Skin epidermis (tissue), 12 donors: ENCODE measurements around the gene IFT80.
A peak's percentile ranks its signal among the peaks of the same experiment; 100 is the strongest.

ENCODE experiments used
- H3K27ac ChIP-seq, 21 experiments: fragments of 200-600 bp; sonication (generic) in 11 of 21; one replicate each; pipeline ENCODE4 v1.5.0; 2020; ENCODE audit warnings: mild to moderate bottlenecking in 3 of 21, inconsistent platforms in 2 of 21, moderate library complexity in 2 of 21
- H3K4me3 ChIP-seq, 7 experiments: fragments of 200-600 bp; sonication (generic) in 2 of 7; one replicate each; pipeline ENCODE4 v1.5.0; 2020; ENCODE audit warnings: inconsistent platforms in 2 of 7, mild to moderate bottlenecking in 2 of 7, moderate library complexity in 1 of 7

Gene IFT80

DNA sequence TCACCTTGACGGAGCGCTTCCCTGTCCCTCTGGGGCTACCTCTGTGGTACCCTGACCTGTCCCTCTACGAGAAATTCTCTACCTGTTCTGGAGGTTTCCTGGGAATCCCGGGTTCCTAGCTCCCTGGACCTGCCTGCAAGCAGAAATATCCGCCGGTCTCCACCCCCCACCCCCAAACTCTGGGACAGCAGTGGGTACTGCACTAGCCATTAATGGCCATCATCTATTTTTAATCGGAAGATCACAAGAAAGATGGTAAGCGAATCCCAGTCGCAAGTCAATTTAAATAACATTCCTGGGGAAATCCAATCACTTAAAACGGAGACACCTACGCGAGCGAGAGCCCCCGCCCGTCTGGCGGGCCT is 174.2 kb downstream of the IFT80 start:
- H3K4me3 ChIP-seq = peak overlapping the region in 6 of 7 experiments; percentile 35 to 55 (median 52)

DNA sequence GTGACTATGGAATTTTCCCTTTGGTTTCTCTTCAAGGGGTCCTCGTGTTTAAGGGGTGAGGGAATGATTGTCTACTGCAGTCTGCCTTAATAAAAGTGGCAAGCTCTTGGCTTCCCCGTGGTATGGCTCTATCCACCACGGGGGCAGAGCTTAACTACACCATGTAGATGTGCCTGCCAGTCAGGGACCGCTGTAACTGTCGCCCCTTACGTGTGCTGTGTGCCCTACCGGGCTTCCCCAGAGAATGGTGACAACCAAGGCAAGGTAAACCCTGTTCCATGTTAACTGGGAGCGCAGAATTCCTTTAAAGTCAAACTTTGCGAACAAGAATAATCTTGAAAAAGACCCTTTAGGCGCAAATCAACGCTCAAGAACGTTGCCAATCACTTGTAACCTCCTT is 174.8 kb downstream of the IFT80 start:
- H3K4me3 ChIP-seq = no peak overlapping the region
- H3K27ac ChIP-seq = no peak overlapping the region

More for the DNA sequence above, 174.2 kb downstream of the IFT80 start:
- H3K27ac ChIP-seq = peak overlapping the region in 2 of 21 experiments; percentile 31 to 36

DNA sequence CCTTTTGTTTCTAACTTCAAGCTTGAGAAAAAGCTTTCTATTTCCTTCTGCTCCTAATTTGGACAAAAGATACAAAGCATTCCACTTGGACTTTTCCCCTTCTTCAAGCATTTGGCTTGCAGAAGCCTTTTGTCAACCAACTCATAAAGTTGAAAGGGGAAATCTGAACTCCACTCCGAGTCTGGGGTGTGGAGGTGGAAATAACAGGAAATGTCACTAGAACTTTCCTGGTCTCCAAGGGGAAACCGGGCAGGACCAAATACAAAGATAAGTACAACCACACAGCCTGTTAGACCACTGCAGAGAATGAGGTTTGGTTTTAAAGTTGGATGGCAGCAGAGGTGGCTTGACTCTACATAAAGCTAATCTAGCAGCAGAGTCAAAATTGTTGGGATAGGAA is 178.0 kb downstream of the IFT80 start:
- Histone ChIP-seq H3K27ac (no peak overlapping the region), H3K4me3 (no peak overlapping the region)

DNA sequence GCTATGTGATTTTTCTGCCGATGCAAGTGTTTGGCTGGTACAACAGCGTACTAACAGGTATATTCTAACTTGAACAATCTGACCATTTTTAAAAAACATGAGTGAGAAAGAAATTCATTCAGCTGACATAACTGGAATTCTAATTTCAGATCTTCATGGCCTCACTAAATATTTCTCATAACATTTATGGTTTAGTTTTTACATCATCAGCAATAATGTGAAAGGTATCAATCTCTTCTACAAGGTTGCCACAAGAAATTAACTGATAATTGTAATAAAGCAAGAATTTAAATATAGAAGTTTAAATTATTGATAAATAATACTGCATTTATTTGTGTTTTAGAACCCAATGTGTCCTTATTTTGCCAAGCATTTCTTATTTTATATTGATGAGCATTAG is 179.0 kb downstream of the IFT80 start:
- no peak overlapping the region for H3K27ac ChIP-seq
- H3K4me3 ChIP-seq = no peak overlapping the region

DNA sequence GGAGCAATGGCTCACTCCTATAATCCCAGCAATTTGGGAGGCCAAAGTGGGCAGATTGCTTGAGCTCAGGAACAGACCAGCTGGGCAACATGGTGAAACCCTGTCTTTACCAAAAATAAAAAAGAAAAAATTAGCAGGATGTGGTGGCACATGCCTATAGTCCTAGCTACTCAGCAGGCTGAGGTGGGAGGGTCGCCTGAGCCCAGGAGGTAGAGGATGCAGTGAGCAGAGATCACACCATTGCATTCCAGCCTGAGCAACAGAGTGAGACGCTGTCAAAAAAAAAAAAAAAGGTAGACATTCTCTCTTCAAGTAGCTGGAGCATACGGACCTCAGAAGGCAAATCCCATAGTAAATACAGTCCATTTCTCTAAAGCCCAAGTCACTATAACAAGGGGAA is 180.9 kb downstream of the IFT80 start:
- no peak overlapping the region for H3K4me3 ChIP-seq

DNA sequence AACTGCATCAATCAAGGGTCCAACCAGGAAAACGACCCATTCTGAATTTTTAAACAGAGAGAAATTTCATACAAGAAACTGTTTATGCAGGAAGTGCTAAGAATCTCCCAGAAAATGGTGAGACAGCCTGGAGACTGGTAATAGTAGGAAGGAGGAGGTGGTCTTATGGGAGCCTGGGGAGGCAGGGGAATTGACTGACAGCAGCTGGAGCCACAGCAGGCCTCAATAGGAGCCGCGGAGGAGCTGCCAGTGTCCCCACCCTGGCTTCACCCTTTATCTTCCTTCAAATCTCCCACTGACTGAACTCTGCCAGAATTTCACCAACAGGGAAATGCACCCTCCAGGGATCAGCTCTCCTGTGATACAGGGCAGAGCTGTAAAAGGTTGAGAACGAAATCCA is 181.3 kb downstream of the IFT80 start:
- Histone ChIP-seq H3K27ac (no peak overlapping the region), H3K4me3 (no peak overlapping the region)

More for the DNA sequence above, 180.9 kb downstream of the IFT80 start:
- no peak overlapping the region for H3K27ac ChIP-seq

DNA sequence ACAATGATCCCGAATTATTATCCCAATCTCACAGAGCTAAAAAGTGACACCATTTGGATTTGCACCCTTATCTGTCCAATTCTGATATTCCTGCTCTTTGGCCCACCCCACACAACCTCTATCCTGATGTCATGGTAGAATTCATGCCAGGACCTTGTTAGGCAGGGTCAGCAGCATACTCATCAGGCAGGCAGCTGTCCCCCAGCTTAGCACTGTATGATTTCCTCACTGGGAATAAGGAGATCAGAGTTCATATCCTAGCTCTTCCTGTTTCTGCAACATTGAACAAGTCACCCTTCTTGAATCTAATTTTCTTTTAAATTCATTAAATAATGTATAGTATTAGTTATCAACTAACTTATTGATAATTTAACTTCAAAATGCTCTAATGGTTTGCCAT is 185.8 kb downstream of the IFT80 start:
- no peak overlapping the region for H3K27ac ChIP-seq
- H3K4me3 ChIP-seq = no peak overlapping the region

DNA sequence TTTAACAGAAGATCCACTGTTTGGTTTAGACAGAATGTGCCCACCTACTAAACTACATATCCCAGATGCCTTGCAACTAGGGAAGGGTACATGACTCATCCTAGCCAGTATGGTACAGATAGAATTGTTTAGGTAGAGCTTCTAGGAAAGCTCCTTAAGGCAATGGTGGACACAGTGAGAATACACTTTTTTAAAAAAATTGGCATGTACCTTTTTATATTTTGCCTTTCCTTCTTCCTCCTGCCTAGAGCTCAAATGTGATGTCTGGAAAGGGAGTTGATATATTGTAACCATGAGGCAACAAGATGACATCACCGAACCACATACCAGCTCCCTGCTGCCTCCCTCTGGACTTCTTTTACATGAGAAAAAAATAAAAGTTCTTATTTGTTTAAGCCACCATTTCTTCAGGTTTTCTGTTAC is 188.2 kb downstream of the IFT80 start:
- Histone ChIP-seq H3K27ac (no peak overlapping the region), H3K4me3 (no peak overlapping the region)

DNA sequence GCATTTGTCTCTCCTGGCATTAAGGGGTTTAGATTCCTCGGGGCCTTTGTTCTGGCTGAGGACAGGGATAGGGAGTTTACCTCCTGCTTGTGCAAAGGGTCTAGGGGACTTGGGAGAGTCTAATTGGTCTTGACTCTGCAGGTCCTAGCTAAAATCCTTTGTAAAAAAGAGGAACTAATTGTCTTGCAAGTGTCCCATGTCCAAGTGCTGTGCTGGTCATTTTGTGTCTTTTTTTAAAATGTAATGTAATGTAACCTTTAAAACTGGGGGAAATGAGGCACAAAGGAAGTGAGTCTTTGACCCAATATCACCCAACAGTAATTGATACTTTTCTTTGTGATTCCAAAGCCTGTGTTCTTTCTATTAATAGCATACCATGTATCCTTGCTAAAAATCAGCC is 188.7 kb downstream of the IFT80 start:
- H3K27ac ChIP-seq = no peak overlapping the region

More for the DNA sequence above, 188.7 kb downstream of the IFT80 start:
- H3K4me3 ChIP-seq = no peak overlapping the region
